ENCODE results near the gene WFDC5. TPM values are rescaled to one million over a fixed set of nuclear protein-coding genes. Genes with fewer than 3 reads are reported as not detected.

Gene WFDC5
- total and polyA plus RNA-seq, 2 experiments from 2014 or later = not detected

GRCh38 chr20:45085289-45085688, 29.7 kb downstream of the WFDC5 start:
- peaks cover 14% of the 10 kb centered on the region for H3K4me1 Mint-ChIP-seq
- H3K4me2 ChIP-seq = no peak overlapping the region
- H3K27ac ChIP-seq (ENCODE audit: low read depth) = no peak overlapping the region
- peaks cover 6% of the 10 kb centered on the region; the same call in 1 of the 2 replicates for H3K4me1 ChIP-seq (ENCODE audit: insufficient read depth)
- H3K27me3 ChIP-seq (ENCODE audit: insufficient read depth) = no peaks in the 10 kb centered on the region
- peaks cover 8% of the 10 kb centered on the region; the same call in 2 of the 3 replicates for H3K9me3 Mint-ChIP-seq
- ATAC-seq = no peak
- no peak overlapping the region for H3K4me3 Mint-ChIP-seq
- no peaks in the 10 kb centered on the region; the same call in none of the 2 replicates for H3K36me3 ChIP-seq (ENCODE audit: insufficient read depth)
- DNase-seq (ENCODE audit: low spot score) = no peak
- no peak for TF ChIP-seq CREB1 (CRISPR knock-in tag; IDR thresholded peaks at IDR 0.05; ENCODE audit: low read depth)
- no peak for TF ChIP-seq POLR2AphosphoS5 (IDR thresholded peaks at IDR 0.05; ENCODE audit: low read depth)
- no peak for TF ChIP-seq JUNB (IDR thresholded peaks at IDR 0.05; ENCODE audit: unreplicated experiment)
- TF ChIP-seq REST (IDR thresholded peaks at IDR 0.05; ENCODE audit: unreplicated experiment) = no peak
- no peak for TF ChIP-seq STAT1 (IDR thresholded peaks at IDR 0.05; ENCODE audit: unreplicated experiment)
- TF ChIP-seq ETS1 (IDR thresholded peaks at IDR 0.05) = no peak
- no peak for TF ChIP-seq ZNF462 (CRISPR knock-in tag; IDR thresholded peaks at IDR 0.05)
- no peak for TF ChIP-seq NANOG (IDR thresholded peaks at IDR 0.05; ENCODE audit: borderline replicate concordance)
- peaks cover 2% of the 10 kb centered on the region for H3K27me3 Mint-ChIP-seq (ENCODE audit: insufficient read depth, low read depth, poor library complexity)
- peaks cover 27% of the 10 kb centered on the region for H3K36me3 Mint-ChIP-seq (ENCODE audit: low read depth)
- H3K27ac Mint-ChIP-seq = no peak overlapping the region
- no peaks in the 10 kb centered on the region for H3F3A ChIP-seq (replicated peaks; ENCODE audit: low read depth)
- H3K9me2 ChIP-seq (ENCODE audit: insufficient read depth) = no peaks in the 10 kb centered on the region; the same call in 1 of the 2 replicates
- no peaks in the 10 kb centered on the region for H3K79me2 ChIP-seq (replicated peaks; ENCODE audit: insufficient read depth)
- no peak overlapping the region for H3K4me3 ChIP-seq
- H4K20me1 ChIP-seq (replicated peaks; ENCODE audit: insufficient read depth) = no peaks in the 10 kb centered on the region
- H2AFZ ChIP-seq = no peak overlapping the region
